ENCODE measurements around the gene PAQR5.

The PAQR5 gene

GRCh38 chr15:69394556-69395282 lies 96.0 kb downstream of the PAQR5 start:
- DNase-seq: peak; percentile 87

- no peak for DNase-seq
Observed at GRCh38 chr15:69395460-69395859, 96.7 kb downstream of the PAQR5 start.

- DNase-seq: no peak
Observed at GRCh38 chr15:69395991-69396390, 97.3 kb downstream of the PAQR5 start.

GRCh38 chr15:69398491-69398891 lies 99.8 kb downstream of the PAQR5 start:
- DNase-seq: no peak

DNA sequence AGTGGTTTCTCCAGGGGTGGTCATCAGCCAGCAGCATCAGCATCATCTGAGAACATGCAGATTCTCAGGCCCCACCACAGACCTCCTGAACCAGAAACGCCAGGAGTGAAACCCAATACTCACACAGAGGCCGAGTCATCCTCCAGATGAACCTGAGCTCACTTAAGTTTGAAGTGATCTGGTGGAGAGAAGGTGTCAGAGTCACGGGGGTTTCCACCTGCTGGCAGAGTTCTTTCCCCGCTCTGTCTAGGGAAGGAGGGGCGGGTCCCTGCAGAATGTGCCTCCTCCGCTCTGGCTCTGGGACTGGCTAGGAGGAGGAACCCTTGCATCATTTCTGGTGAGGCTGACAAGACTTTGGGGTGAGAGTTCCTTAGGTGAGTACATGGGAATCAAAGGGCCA lies 102.1 kb downstream of the PAQR5 start:
- no peak for DNase-seq

GRCh38 chr15:69402816-69403215 lies 104.1 kb downstream of the PAQR5 start:
- no peak for DNase-seq

DNA sequence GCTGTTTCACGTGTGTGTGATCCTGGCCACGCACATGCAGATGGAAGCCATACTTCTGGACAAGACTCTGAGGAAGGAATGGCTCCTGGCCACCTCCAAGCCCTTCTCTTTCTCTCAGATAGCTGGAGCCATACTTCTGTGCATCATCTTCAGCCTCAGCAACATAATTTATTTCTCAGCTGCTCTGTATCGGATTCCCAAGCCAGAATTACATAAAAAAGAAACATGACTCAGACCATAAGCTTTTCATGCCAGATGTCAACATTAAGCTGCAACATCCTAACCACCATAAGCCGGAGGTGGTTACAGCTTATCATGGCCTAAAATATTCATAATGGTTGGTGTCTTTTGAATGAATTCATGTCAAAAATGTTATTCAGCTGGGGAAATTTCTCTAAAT lies 104.9 kb downstream of the PAQR5 start:
- DNase-seq: no peak

GRCh38 chr15:69405110-69405509 lies 106.4 kb downstream of the PAQR5 start:
- no peak for DNase-seq

DNA sequence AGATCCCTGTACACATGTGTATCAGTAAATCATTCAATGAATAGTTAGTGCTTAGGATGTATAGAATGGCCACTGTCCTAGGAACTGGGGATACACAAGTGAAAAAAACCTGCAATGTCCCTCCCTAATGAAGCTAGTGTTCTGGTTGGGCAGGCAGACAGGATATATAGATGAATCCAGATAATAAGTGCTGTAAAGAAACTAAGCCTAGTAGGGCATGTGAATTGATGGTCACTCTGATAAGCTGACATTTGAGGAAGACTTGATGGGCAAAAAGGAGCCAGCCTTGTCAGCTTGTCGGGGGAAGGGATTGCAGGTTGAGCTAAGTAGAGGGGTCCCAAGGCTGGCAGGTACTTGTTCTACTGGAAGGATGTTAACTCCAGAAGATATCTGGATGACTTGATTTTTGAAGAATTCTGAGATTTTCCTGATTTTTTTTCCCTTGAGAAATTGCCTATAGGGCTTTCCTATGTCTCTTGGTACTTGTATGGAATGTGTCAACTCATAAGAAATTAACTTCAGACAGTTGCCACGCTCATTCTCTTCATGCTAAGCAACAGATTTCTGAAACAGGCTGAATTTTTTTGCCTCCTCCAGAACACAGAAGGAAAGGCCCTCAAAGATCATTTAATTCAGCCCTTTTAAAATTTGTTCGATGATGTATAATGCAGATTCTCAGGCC lies 109.1 kb downstream of the PAQR5 start:
- no peak for DNase-seq

GRCh38 chr15:69408841-69409240 lies 110.1 kb downstream of the PAQR5 start:
- DNase-seq: no peak

- DNase-seq: no peak
Observed at GRCh38 chr15:69410248-69410874, 111.6 kb downstream of the PAQR5 start.

GRCh38 chr15:69412274-69412673 lies 113.6 kb downstream of the PAQR5 start:
- no peak for DNase-seq

DNA sequence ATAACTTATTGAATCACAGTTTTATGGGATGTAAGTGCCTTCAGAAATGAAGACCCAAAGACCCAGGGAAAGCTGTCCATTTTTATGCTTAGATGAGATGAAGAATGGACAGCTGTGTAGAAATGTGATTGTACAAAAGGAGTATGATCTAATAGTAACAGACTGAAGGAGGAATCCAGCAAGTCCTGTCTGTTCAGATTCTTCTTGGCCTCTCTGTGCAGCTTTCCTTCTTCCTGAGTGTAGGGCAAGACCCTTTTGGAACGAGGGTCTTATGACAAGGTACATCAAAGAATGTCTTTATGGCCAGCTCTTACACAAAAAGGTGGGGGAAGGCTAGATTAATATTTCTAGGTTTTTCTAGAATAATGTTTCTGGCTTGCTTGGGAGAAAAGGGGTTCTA lies 114.0 kb downstream of the PAQR5 start:
- no peak for DNase-seq

DNA sequence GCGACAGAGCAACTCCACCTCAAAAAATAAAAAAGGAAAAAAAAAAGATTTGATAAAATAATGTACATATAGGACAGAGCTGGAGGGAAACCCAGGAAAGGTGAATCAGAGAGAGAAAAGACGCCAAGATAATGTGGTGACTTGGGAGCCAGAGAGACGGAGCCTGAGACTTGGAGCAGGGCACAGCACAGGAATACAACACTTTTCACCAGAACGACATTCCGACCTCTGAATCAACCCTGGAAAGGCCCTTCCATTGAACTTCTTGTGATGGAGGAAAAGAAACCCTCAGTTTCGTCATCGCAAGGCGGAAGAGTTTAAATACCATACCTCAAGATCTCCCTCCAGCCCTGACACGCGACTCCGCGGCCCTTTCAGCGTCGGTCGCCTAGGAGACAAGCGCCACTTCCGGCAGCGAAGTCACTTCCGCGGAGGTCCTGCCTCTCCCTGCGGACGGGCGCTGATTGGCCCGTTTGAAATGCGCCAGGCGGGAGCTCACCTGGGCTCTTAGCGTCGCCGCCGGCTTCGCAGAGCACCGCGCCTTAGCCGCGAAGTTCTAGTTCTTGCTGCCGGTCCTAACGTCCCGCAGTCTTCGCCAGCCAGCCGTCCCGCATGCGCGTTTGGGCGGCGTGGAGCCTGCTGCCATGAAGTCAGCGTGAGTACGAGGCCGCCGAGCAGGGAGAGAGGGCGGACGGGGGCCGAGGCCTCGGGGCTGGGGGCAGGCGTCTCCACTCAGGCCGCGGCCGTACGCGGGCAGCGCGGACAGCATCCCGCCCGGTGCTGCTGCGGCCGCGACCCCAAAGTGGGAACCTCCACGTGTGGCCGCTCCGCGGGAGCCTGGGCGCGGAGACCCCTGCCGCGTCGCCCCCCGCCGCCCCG lies 115.3 kb downstream of the PAQR5 start, which contains the start of gene KIF23:
Gene KIF23, plus strand, starts transcription at position 528 of the 879 bp plus-strand sequence. Its CDS starts 117 bp downstream, at position 645.
- DNase-seq: peak; percentile 95

DNA sequence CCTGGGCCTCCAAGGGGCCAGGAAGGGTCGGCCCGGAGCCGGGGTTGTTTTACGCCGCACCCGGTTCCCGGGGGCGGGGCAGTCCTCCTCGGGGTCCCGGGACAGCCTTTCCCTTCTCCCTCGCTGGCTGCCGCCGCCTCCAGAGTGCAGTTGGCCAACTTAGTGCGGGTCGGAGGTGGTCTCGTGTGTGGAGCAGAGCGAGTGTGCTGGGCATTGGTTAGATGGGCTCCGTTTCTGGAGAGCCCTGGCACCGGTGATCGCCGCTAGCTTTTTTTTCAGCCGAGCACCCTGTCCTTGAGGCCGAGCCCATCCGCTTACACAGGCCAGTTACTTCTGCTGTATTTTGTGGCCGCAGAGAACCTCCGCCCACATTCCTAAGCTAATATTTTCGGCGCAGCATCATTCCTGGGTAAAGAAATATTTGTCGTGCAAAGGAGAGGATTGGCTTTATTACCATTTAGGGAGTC lies 116.0 kb downstream of the PAQR5 start:
- DNase-seq: no peak

DNA sequence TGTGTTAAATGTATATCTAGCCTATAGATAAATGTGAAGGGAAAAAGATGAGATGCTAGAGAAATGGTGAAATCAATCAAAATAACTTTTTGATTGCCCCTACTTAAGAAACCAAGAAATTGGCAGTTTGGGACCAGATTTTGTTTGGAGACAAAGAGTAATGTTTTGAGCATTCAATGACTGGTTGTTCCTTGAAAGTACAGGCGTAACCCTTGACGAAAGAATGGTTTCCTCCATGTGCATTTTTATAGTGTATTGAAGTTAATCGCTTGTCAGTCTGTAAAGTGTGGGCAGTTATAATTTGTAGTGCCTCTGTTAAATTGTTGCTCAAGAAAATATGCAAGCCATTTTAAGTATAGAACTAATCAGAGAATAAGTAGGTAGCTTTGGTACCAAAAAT lies 116.7 kb downstream of the PAQR5 start:
- DNase-seq: no peak

DNA sequence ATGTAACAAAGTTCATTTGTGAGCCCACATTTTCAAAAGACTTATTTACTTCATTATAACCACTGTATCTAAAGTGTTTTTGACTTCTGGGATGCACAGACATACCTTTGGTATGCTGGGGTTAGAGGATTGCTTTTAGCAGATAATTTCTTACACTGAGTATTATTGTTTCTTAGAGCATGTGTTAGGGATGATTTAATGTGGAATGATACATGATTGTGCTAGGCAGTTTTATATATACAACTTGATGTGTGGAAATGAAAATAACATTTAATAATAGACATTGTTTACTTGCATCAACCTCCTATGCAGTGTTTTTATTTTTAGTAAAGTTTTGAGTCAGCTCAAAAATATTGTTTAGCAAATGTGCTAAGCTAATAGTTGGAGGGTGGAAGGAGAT lies 118.9 kb downstream of the PAQR5 start:
- no peak for DNase-seq

DNA sequence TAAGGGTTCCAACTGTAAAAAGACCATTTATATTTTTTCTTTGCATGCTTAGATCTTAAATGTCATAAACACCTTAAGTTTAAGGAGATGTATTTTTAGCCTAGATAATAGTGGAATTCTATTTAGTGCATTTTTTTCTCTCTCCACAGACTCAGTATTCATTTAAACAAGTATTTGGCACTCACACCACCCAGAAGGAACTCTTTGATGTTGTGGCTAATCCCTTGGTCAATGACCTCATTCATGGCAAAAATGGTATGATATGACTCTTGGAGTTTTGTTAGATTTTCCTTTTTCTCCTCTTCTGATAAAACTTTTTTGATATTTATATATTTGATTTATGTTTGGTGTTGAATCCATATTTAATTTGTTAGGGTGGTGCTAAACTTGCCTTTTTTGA lies 122.8 kb downstream of the PAQR5 start:
- DNase-seq: no peak

- no peak for DNase-seq
Observed at GRCh38 chr15:69422336-69422895, 123.7 kb downstream of the PAQR5 start.

DNA sequence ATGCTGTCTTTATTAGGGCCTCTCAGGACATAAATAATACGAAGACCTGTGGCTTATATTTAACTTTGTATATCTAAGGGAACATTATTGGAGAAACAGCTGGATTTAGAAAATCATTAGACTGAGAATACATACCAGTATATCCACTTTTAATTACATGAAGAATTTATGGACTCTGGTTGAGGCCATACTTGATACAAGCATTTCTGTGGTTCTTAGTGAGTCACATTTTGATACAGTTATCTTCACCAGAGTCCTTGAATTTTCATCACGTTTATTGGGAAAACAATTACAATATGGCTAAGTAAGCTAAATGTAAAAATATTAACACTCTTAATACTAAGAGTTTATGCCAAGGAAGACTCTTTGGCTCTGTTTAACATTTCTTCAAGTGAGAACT lies 125.3 kb downstream of the PAQR5 start:
- no peak for DNase-seq

- no peak for DNase-seq
Observed at GRCh38 chr15:69424748-69425413, 126.2 kb downstream of the PAQR5 start.

GRCh38 chr15:69433831-69434230 lies 135.1 kb downstream of the PAQR5 start:
- DNase-seq: no peak

Measured in activated naive CD4-positive, alpha-beta T cell treated with Interleukin-2 at 50 U/mL for 16 hours (primary cell).